Suprapubic skin (tissue), 4 donors: ENCODE measurements around the gene SS18L1. TPM values are rescaled to one million over a fixed set of nuclear protein-coding genes. Genes with fewer than 3 reads are reported as not detected.

Experiments used
- DNase-seq, 2 donors: peaks; one replicate each; pipeline ENCODE4 v3.0.0-alpha.2; 2019; ENCODE audit warnings: low spot score in 2 of 2
- H3K27ac ChIP-seq: fragments of 200-600 bp; sonication (generic); one replicate; pipeline ENCODE4 v1.5.1; 2019
- H3K27me3 ChIP-seq: fragments of 200-600 bp; sonication (generic); one replicate; pipeline ENCODE4 v1.5.1; 2019
- H3K36me3 ChIP-seq: fragments of 200-600 bp; sonication (generic); one replicate; pipeline ENCODE4 v1.5.1; 2019
- H3K4me1 ChIP-seq: fragments of 200-600 bp; sonication (generic); one replicate; pipeline ENCODE4 v1.5.1; 2019
- H3K4me3 ChIP-seq: fragments of 200-600 bp; sonication (generic); one replicate; pipeline ENCODE4 v1.5.1; 2019; ENCODE audit warnings: mild to moderate bottlenecking
- H3K9me3 ChIP-seq: fragments of 200-600 bp; sonication (generic); one replicate; pipeline ENCODE4 v1.5.1; 2019
- CTCF ChIP-seq, 2 donors: fragments of 200-600 bp in 1 of 2; fragments of 450-650 bp in 1 of 2; sonication (generic) in 1 of 2; IDR thresholded peaks; one replicate each; pipeline ENCODE4 v1.5.1; 2016 to 2019; ENCODE audit warnings: antibody characterized with exemption in 2 of 2, mild to moderate bottlenecking in 1 of 2, moderate library complexity in 1 of 2
- EP300 ChIP-seq: sonication (generic); formaldehyde crosslinking; IDR thresholded peaks from one replicate; pipeline ENCODE4 v1.6.1; 2017; ENCODE audit warnings: antibody characterized with exemption
- POLR2A ChIP-seq, 2 donors: fragments of 450-650 bp; IDR thresholded peaks; one replicate each; pipeline ENCODE4 v1.6.1; 2017; ENCODE audit warnings: antibody characterized with exemption in 2 of 2, mild to moderate bottlenecking in 2 of 2, moderate library complexity in 2 of 2
- POLR2AphosphoS5 ChIP-seq, 3 donors: sonication (generic); formaldehyde crosslinking; IDR thresholded peaks; one replicate each; pipeline ENCODE4 v1.6.1; 2017; ENCODE audit warnings: antibody characterized with exemption in 3 of 3
- WGBS: methylation state at CpG from one replicate; pipeline ENCODE4 v1.1.5; 2018; 5-methylcytosine and 5-hydroxymethylcytosine counted together
- total RNA-seq, 4 donors: library from RNA; depleted of rRNA; stranded (reverse); fragments of >200 nt; gene quantifications; one replicate each; pipeline ENCODE4 v1.1.0, GENCODE V29; 2016

SS18L1 gene
- total RNA-seq, 4 donors from 2014 or later = 23.3 to 81.1 (median 26.9) TPM

- H3K27me3 ChIP-seq = no peaks in the 10 kb centered on the region
- H3K4me3 ChIP-seq = no peak overlapping the region
- DNase-seq = no peak
- peaks cover 35% of the 10 kb centered on the region for H3K4me1 ChIP-seq
- TF ChIP-seq POLR2AphosphoS5 (IDR thresholded peaks at IDR 0.05) (no peak), CTCF (IDR thresholded peaks at IDR 0.05) (no peak), POLR2A (IDR thresholded peaks at IDR 0.05) (no peak), EP300 (no peak)
- WGBS = 97% methylated on average over 18 of the region's 22 CpGs
- H3K27ac ChIP-seq = no peak overlapping the region
- H3K36me3 ChIP-seq = peaks cover 44% of the 10 kb centered on the region
- no peaks in the 10 kb centered on the region for H3K9me3 ChIP-seq
Observed at GRCh38 chr20:62158541-62158940, 15.0 kb downstream of the SS18L1 start.

DNA sequence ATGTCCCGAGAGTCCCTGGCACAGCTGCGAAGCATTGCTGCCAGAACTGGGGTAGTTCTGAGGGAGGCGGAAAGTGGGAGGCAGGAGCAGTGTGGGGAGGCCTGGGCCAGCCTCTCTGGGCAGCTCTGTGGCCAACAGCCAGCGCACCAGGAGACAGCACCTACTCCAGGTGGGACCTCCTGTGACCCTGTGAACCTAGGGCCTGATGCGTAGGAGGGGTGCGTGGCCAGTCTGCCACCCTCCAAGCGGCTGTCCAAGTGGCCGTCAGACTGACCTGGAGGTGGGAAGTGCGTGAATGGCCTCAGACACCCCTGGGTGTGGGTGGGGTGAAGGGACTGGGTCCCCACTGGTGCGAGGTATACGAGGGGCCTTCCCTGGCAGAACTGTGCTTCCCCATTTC is 15.5 kb downstream of the SS18L1 start:
- peaks cover 35% of the 10 kb centered on the region for H3K4me1 ChIP-seq
- no peak overlapping the region for H3K4me3 ChIP-seq
- H3K27ac ChIP-seq = no peak overlapping the region
- H3K9me3 ChIP-seq = no peaks in the 10 kb centered on the region
- peaks cover 49% of the 10 kb centered on the region for H3K36me3 ChIP-seq
- WGBS = 90% methylated on average over 2 of the region's 11 CpGs
- DNase-seq = no peak
- no peaks in the 10 kb centered on the region for H3K27me3 ChIP-seq
- no peak for TF ChIP-seq POLR2A (IDR thresholded peaks at IDR 0.05)
- TF ChIP-seq POLR2AphosphoS5 (IDR thresholded peaks at IDR 0.05) = no peak
- TF ChIP-seq CTCF (IDR thresholded peaks at IDR 0.05) = no peak

- H3K27ac ChIP-seq = no peak overlapping the region
- no peak overlapping the region for H3K4me3 ChIP-seq
- H3K9me3 ChIP-seq = no peaks in the 10 kb centered on the region
- H3K36me3 ChIP-seq = peaks cover 50% of the 10 kb centered on the region
- 57% methylated on average over 9 of the region's 14 CpGs for WGBS
- no peaks in the 10 kb centered on the region for H3K27me3 ChIP-seq
- DNase-seq = no peak
- no peak for TF ChIP-seq CTCF (IDR thresholded peaks at IDR 0.05)
- no peak for TF ChIP-seq POLR2A (IDR thresholded peaks at IDR 0.05)
- TF ChIP-seq POLR2AphosphoS5 (IDR thresholded peaks at IDR 0.05) = no peak
- TF ChIP-seq EP300 = no peak
- peaks cover 35% of the 10 kb centered on the region for H3K4me1 ChIP-seq
Observed at GRCh38 chr20:62159839-62160238, 16.3 kb downstream of the SS18L1 start.

DNA sequence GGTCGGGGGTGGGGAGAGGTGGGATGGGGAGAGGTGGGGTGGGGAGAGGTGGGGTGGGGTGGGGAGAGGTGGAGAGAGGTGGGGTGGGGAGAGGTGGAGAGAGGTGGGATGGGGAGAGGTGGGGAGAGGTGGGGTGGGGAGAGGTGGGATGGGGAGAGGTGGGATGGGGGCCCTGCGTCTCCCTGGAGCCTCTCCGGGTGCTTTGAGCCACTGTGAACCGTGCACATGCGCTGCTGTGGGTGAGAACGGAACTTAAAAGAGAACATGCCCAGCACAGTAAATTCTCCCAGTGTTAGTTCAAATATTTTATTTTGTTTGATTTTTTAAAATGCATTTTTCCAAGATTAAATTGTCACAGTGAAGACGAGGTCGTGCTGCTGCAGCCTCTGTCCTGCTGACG is 16.7 kb downstream of the SS18L1 start:
- DNase-seq = no peak
- WGBS = 85% methylated on average over 8 of the region's 9 CpGs
- Histone ChIP-seq H3K4me1 (peaks cover 35% of the 10 kb centered on the region), H3K4me3 (no peak overlapping the region), H3K27me3 (no peaks in the 10 kb centered on the region), H3K36me3 (peaks cover 54% of the 10 kb centered on the region), H3K9me3 (no peaks in the 10 kb centered on the region), H3K27ac (no peak overlapping the region)
- TF ChIP-seq CTCF (IDR thresholded peaks at IDR 0.05) (no peak), POLR2AphosphoS5 (IDR thresholded peaks at IDR 0.05) (no peak), POLR2A (IDR thresholded peaks at IDR 0.05) (no peak), EP300 (no peak)

DNA sequence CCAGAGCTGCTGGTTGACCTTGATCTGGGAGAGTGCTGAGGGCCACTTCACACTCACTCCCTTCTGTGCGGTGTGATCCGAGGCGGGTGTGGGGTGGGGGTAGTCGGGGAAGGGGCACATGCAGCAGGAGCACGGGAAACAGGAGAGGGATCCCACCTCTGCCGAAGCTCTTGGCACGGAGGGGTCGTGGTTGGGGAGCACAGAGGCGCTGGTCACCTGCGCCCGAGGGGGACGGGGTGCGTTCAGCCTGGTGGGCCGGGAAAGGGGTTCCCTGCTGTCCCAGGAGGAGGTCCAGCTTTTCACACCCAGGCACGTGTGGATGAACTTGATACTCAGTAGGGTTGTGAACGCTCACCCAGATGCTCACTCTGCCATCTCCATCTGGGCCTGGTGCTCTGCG is 17.3 kb downstream of the SS18L1 start:
- peaks cover 60% of the 10 kb centered on the region for H3K36me3 ChIP-seq
- H3K27ac ChIP-seq = no peak overlapping the region
- no peak for TF ChIP-seq POLR2A (IDR thresholded peaks at IDR 0.05)
- no peak for TF ChIP-seq CTCF (IDR thresholded peaks at IDR 0.05)
- no peak for TF ChIP-seq POLR2AphosphoS5 (IDR thresholded peaks at IDR 0.05)
- no peak for TF ChIP-seq EP300
- 95% methylated on average over 10 of the region's 17 CpGs for WGBS
- H3K4me1 ChIP-seq = peaks cover 30% of the 10 kb centered on the region
- H3K27me3 ChIP-seq = no peaks in the 10 kb centered on the region
- H3K4me3 ChIP-seq = no peak overlapping the region
- DNase-seq = no peak
- no peaks in the 10 kb centered on the region for H3K9me3 ChIP-seq
